ENCODE measurements around the gene ACOD1.
"Not testable (repeated sequence)": the region's sequence is repeated elsewhere in the genome, so short reads cannot be mapped to it uniquely, and the experiment has no call there.

Gene ACOD1

DNA sequence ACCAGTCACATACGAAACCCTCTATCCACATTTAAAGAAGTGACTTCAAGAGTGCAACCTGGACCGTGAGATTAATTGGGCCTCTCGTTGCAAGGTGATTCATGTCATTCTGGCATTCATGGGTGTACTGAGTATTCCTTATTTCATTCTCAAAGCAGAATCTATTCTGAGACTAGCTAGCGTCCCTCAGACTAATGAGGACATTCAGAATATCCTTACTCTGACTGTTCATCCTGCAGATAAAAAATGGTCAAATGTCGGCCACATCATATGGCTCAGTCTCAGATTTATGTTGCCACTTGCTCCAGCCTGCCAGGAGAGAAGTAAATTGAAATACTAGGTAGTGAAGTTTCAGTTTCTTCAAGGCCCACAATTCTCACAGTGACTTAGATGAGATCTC, 7.3 kb downstream of the ACOD1 start:
- H3K27me3 ChIP-seq (ENCODE audit: control insufficient read depth, insufficient read depth, low read length): no peaks in the 10 kb centered on the region
- no peak overlapping the region for H3K27ac ChIP-seq (ENCODE audit: low read depth, low read length)
- H3K4me1 ChIP-seq (ENCODE audit: control insufficient read depth, insufficient read depth, low read length): no peaks in the 10 kb centered on the region
- no peaks in the 10 kb centered on the region for H3K36me3 ChIP-seq (ENCODE audit: control insufficient read depth, insufficient read depth, low read length)
- no peak overlapping the region for H3K9ac ChIP-seq (ENCODE audit: low read length)
- no peak overlapping the region for H3K4me3 ChIP-seq (ENCODE audit: low read length)

DNA sequence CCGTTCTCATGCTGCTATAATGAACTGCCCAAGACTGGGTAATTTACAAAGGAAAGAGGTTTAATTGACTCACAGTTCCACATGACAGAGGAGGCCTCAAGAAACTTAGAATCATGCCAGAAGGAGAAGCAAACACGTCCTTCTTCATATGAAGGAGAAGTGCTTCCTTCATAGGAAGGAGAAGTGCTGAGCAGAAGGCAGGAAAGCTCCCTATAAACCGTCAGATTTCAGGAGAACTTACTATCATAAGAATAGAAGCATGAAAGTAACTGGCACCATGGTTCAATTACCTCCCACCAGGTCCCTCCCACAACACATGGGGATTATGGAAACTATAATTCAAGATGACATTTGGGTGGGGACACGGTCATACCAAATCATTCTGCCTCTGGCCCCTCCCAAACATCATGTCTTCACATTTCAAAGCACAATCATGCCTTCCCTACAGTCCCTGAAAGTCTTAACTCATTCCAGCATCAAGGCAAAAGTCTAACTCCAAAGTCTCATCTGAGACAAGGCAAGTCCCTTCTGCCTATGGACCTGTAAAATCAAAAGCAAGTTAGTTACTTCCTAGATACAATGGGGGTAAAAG, 10.6 kb downstream of the ACOD1 start:
- Histone ChIP-seq H3K27me3 (ENCODE audit: control insufficient read depth, insufficient read depth, low read length) (no peaks in the 10 kb centered on the region), H3K9ac (ENCODE audit: low read length) (no peak overlapping the region), H3K36me3 (ENCODE audit: control insufficient read depth, insufficient read depth, low read length) (no peaks in the 10 kb centered on the region), H3K4me1 (ENCODE audit: control insufficient read depth, insufficient read depth, low read length) (no peaks in the 10 kb centered on the region), H3K4me3 (ENCODE audit: low read length) (no peak overlapping the region), H3K27ac (ENCODE audit: low read depth, low read length) (no peak overlapping the region)

DNA sequence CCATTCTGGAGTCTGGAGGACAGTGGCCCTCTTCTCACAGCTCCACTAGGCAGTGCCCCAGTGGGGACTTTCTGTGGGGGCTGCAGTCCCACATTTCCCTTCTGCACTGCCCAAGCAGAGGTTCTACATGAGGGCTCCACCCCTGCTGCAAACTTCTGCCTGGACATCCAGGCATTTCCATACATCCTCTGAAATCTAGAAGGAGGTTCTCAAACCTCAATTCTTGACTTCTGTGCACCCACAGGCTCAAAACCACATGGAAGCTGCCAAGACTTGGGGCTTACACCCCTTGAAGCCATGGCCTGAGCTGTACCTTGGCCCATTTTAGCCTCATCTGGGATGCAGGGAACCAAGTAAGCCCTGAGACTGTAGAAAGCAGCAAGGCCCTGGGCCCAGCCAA, 11.4 kb downstream of the ACOD1 start:
- H3K36me3 ChIP-seq (ENCODE audit: control insufficient read depth, insufficient read depth, low read length); H3K27ac ChIP-seq (ENCODE audit: low read depth, low read length); H3K4me3 ChIP-seq (ENCODE audit: low read length); H3K27me3 ChIP-seq (ENCODE audit: control insufficient read depth, insufficient read depth, low read length); H3K9ac ChIP-seq (ENCODE audit: low read length); H3K4me1 ChIP-seq (ENCODE audit: control insufficient read depth, insufficient read depth, low read length): not testable (repeated sequence)

DNA sequence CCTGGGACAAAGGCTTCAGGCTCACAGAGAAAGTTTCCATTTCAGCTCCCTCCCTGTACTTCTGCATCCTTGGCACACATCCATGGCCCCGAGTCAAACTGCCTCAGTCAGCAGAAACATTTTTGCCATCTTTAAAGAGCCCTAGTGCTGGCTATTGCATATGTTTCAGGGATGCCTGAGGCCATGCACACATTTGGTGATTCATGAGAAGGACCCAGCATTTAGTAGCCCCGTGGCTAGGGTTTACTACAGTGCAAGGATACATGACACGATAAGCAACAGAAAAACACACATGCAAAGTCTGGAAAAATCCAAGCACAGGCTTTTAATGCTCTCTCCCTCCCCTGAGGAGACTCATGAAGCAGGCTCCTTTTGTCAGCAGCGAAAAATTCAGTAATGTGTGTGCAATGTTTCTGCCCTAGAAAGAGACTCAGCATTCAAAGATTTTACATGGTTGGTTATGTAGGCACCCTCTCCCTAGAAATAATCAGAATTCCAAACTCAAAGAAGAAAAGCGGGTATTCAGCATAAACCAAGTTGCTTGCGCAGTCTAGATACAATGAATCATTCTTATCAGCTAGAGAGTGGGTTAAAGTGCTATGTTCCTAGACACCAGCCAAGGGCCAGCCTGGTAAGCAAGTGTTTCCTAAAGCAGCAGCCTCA, 17.6 kb downstream of the ACOD1 start:
- Histone ChIP-seq H3K27ac (ENCODE audit: low read depth, low read length) (no peak overlapping the region), H3K36me3 (ENCODE audit: control insufficient read depth, insufficient read depth, low read length) (no peaks in the 10 kb centered on the region), H3K4me1 (ENCODE audit: control insufficient read depth, insufficient read depth, low read length) (no peaks in the 10 kb centered on the region), H3K4me3 (ENCODE audit: low read length) (no peak overlapping the region), H3K9ac (ENCODE audit: low read length) (no peak overlapping the region), H3K27me3 (ENCODE audit: control insufficient read depth, insufficient read depth, low read length) (no peaks in the 10 kb centered on the region)

DNA sequence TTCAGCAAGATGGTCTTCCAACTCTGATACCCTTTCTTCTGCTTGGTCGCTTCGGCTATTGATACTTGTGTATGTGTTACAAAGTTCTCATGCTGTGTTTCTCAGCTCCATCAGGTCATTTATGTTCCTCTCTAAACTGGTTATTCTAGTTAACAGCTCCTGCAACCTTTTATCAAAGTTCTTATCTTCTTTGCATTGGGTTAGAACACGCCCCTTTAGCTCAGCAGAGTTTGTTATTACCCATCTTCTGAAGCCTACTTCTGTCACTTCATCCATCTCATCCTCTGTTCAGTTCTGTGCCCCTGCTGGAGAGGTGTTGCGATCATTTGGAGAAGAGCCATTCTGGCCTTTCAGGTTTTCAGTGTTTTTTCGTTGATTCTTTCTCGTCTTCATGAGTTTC, 18.7 kb downstream of the ACOD1 start:
- no peaks in the 10 kb centered on the region for H3K27me3 ChIP-seq (ENCODE audit: control insufficient read depth, insufficient read depth, low read length)
- H3K4me1 ChIP-seq (ENCODE audit: control insufficient read depth, insufficient read depth, low read length): no peaks in the 10 kb centered on the region
- H3K9ac ChIP-seq (ENCODE audit: low read length): no peak overlapping the region
- H3K4me3 ChIP-seq (ENCODE audit: low read length): no peak overlapping the region
- no peak overlapping the region for H3K27ac ChIP-seq (ENCODE audit: low read depth, low read length)
- no peaks in the 10 kb centered on the region for H3K36me3 ChIP-seq (ENCODE audit: control insufficient read depth, insufficient read depth, low read length)

DNA sequence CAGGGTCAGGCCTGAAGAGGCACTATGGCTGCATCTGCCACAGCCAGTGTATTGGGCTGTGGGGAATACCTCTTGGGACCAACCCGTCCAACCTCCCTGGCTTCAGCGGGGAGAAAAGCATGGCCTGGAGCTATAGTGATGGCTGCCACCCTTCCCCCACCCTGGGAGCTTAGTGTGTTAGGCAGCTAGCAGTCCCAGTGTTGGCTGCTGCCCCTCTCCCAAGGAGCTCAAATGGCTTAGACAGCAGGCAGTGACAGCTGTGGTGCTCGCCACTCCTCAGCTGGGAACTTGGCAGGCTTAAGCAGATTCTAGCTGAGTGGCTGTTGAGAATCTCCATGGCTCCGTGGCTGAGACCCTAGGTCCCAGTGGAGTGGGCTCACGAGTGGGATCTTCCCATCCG, 19.7 kb downstream of the ACOD1 start:
- Histone ChIP-seq H3K27ac (ENCODE audit: low read depth, low read length) (no peak overlapping the region), H3K27me3 (ENCODE audit: control insufficient read depth, insufficient read depth, low read length) (no peaks in the 10 kb centered on the region), H3K36me3 (ENCODE audit: control insufficient read depth, insufficient read depth, low read length) (no peaks in the 10 kb centered on the region), H3K9ac (ENCODE audit: low read length) (no peak overlapping the region), H3K4me1 (ENCODE audit: control insufficient read depth, insufficient read depth, low read length) (no peaks in the 10 kb centered on the region), H3K4me3 (ENCODE audit: low read length) (no peak overlapping the region)

DNA sequence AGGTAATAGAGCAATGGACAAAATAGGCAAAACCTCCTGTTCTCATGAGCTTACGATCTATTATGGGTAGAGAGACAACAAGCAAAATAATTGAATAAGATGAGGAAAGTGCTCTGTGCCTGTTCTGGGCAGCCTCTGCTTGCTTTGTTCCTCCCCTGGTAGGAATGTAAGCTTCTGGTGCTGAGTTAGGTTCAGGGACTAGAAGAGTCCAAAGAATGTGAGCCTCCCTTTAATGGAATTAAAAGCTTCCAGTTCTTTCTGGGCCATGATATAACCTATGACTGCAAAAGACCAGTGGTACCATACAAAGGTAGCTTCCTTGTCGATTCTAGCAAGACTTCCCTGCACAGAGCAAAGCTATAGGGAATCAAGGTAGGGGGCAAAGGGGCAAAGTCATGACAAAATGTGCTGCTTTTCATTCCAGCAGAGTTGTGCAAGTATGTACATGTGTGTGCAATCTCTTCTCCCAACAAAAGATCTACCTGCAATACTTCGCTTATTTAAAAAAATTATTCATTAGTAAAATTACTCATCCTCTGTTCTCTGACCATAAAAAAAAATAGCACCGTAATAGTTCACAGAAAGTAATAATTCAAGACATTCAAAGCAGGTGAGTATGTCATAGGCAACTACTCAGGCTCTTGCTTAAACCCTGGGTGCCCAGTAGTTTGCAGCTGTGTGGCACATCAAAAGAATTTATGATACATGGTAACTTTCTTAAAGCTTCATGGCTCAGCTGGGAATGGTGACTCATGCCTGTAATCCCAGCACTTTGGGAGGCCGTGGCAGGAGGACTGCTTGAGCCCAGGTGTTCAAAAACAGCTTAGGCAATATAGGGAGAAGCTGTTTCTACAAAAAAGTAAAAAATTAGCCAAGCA, 21.4 kb downstream of the ACOD1 start:
- Histone ChIP-seq H3K36me3 (ENCODE audit: control insufficient read depth, insufficient read depth, low read length) (no peaks in the 10 kb centered on the region), H3K27me3 (ENCODE audit: control insufficient read depth, insufficient read depth, low read length) (no peaks in the 10 kb centered on the region), H3K4me1 (ENCODE audit: control insufficient read depth, insufficient read depth, low read length) (no peaks in the 10 kb centered on the region)

DNA sequence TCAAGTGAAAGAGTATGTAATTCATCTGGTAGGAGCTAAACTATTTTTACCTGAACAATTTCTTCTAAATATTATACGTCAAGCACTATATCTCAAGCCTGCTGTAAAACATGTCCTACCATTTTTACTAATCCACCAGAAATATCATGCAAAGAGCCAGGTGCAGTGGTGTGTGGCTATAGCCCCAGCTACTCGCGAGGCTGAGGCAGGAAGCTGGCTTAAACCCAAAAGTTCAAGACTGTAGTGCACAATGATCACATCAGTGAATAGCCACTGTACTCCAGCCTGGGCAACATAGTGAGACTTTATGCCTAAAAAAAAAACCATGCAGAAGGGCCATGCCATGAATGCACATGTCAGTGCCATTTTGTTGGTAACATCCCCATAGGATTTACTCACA, 22.9 kb downstream of the ACOD1 start:
- Histone ChIP-seq H3K27ac (ENCODE audit: low read depth, low read length) (no peak overlapping the region), H3K27me3 (ENCODE audit: control insufficient read depth, insufficient read depth, low read length) (no peaks in the 10 kb centered on the region), H3K4me1 (ENCODE audit: control insufficient read depth, insufficient read depth, low read length) (no peaks in the 10 kb centered on the region), H3K4me3 (ENCODE audit: low read length) (no peak overlapping the region), H3K36me3 (ENCODE audit: control insufficient read depth, insufficient read depth, low read length) (no peaks in the 10 kb centered on the region), H3K9ac (ENCODE audit: low read length) (no peak overlapping the region)

More for the DNA sequence above, 21.4 kb downstream of the ACOD1 start:
- Histone ChIP-seq H3K27ac (ENCODE audit: low read depth, low read length) (no peak overlapping the region), H3K9ac (ENCODE audit: low read length) (no peak overlapping the region), H3K4me3 (ENCODE audit: low read length) (no peak overlapping the region)

DNA sequence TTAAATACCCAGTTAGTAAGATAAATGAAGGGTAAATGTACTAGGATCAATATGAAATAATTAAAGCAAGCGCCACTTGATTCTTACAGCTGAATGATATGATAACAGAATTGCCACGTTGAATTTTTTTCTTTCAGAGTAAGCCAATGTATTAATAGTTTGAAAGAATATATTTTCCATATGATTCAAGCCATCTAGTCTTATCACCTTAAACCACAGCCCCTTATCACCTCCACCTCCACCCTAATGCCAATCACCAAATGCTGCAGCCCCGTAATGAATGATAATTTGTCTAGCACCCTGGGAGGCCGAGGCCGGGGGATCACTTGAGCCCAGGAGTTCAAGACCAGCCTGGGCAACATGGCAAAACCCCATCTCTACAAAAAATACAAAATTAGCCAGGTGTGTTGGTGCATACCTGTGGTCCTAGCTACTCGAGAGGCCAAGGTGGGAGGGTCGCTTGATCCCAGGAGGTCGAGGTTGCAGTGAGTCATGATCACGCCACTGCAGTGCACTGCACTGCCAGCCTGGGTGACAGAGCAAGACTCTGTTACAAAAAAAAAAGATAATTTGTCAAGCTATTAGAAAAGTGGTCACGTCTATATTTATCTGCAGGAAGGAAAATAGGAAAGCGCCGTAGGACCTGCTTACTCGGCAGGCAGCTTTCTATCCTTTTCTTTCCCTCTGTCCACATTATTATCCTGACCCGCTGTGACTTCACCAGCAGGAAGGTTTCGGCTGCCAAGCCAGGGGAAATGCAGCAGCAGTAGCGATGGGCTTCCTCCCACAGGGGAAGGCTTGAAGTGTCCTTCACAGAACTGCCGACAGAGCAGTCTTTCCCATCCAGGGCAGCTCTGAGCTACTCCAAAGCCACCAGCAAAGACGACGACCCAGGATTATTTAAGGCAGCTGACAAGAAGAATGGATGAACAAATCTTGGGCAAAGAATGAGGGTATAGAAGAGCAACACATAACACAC, 23.8 kb downstream of the ACOD1 start:
- H3K4me1 ChIP-seq (ENCODE audit: control insufficient read depth, insufficient read depth, low read length): no peaks in the 10 kb centered on the region
- no peak overlapping the region for H3K9ac ChIP-seq (ENCODE audit: low read length)
- no peak overlapping the region for H3K4me3 ChIP-seq (ENCODE audit: low read length)
- H3K36me3 ChIP-seq (ENCODE audit: control insufficient read depth, insufficient read depth, low read length): no peaks in the 10 kb centered on the region
- H3K27ac ChIP-seq (ENCODE audit: low read depth, low read length): no peak overlapping the region
- no peaks in the 10 kb centered on the region for H3K27me3 ChIP-seq (ENCODE audit: control insufficient read depth, insufficient read depth, low read length)

DNA sequence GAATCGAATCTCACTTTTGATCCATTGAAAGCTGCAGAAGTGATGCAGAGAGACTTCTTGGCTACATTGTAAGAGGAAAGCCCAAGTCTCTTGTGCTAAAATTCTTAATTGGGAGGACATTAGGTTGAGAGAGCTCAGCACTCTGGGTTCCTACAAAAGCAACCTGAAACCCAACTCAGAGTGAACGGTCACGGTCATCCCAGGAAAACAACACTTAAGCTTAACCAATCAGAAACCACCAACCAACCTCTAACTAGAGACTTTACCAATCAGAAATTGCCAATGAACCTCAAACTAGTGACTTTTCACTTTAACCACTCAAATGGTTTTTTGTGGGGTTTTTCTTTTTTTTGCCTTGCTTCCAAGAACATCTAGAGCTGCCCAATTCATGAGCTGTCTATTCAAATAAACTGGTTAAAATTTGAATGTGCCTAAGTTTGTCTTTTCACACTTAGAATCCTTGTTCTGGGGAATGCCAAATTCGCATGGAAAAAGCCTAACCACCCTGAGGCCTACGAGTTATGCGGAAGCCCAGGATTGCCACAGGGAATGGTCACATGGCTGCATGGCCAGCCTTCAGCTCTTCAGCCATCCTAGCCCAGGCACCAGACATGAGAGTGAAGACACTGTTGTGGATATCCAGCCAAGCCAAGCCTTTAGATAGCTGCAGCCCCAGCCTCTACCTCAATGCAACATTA, 25.8 kb downstream of the ACOD1 start:
- H3K9ac ChIP-seq (ENCODE audit: low read length): no peak overlapping the region
- H3K4me1 ChIP-seq (ENCODE audit: control insufficient read depth, insufficient read depth, low read length): no peaks in the 10 kb centered on the region
- no peak overlapping the region for H3K4me3 ChIP-seq (ENCODE audit: low read length)
- no peaks in the 10 kb centered on the region for H3K27me3 ChIP-seq (ENCODE audit: control insufficient read depth, insufficient read depth, low read length)
- H3K36me3 ChIP-seq (ENCODE audit: control insufficient read depth, insufficient read depth, low read length): no peaks in the 10 kb centered on the region
- no peak overlapping the region for H3K27ac ChIP-seq (ENCODE audit: low read depth, low read length)

DNA sequence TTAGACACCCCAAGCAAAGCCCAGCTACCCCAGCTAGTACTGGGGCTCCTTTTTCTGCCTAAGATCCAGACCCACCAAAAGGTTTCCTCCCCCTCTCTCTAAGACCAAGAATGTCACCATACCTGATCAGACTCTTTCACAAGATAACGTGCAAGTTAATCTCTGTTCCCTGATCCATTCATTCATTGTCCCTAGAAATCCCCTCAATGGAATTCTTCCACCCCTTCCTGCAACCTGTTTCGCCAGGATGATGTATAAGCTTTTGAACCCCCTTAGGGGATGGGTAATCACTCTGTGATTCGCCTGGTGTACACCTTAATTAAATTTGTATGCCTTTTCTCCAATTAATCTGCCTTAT, 26.3 kb downstream of the ACOD1 start:
- no peak overlapping the region for H3K27ac ChIP-seq (ENCODE audit: low read depth, low read length)
- H3K27me3 ChIP-seq (ENCODE audit: control insufficient read depth, insufficient read depth, low read length): no peaks in the 10 kb centered on the region
- no peaks in the 10 kb centered on the region for H3K36me3 ChIP-seq (ENCODE audit: control insufficient read depth, insufficient read depth, low read length)
- no peak overlapping the region for H3K4me3 ChIP-seq (ENCODE audit: low read length)
- H3K4me1 ChIP-seq (ENCODE audit: control insufficient read depth, insufficient read depth, low read length): no peaks in the 10 kb centered on the region
- H3K9ac ChIP-seq (ENCODE audit: low read length): no peak overlapping the region
